Stimulated activated naive CD8-positive, alpha-beta T cell treated with anti-CD3 and anti-CD28 coated beads, Interleukin-15, Interleukin-2, amounts not matched to agents 100 ng/mL and 50 ng/mL, for 24 hours (primary cell): ENCODE data around the gene HMGXB4.

Experiments
- H3K27ac Mint-ChIP-seq: one replicate; pipeline ENCODE4 v1.8.0; 2021; ENCODE audit warnings: mild to moderate bottlenecking, mixed read lengths
- H3K27me3 Mint-ChIP-seq: one replicate; pipeline ENCODE4 v1.8.0; 2021; ENCODE audit warnings: mixed read lengths
- H3K36me3 Mint-ChIP-seq: one replicate; pipeline ENCODE4 v1.8.0; 2021; ENCODE audit warnings: low read depth, mixed read lengths
- H3K4me1 Mint-ChIP-seq: one replicate; pipeline ENCODE4 v1.8.0; 2021; ENCODE audit warnings: low read depth, mixed read lengths
- H3K4me3 Mint-ChIP-seq: one replicate; pipeline ENCODE4 v1.8.0; 2021; ENCODE audit warnings: mild to moderate bottlenecking, mixed read lengths
- H3K9me3 Mint-ChIP-seq: one replicate; pipeline ENCODE4 v1.8.0; 2021; ENCODE audit warnings: mixed read lengths

Gene HMGXB4

GRCh38 chr22:35341090-35341874 is 84.0 kb downstream of the HMGXB4 start:
- Mint-ChIP-seq H3K4me1 (no peaks in the 10 kb centered on the region), H3K36me3 (peaks cover 7% of the 10 kb centered on the region), H3K4me3 (no peak overlapping the region), H3K27ac (no peak overlapping the region), H3K9me3 (no peaks in the 10 kb centered on the region), H3K27me3 (no peaks in the 10 kb centered on the region)

GRCh38 chr22:35342390-35342789 is 85.1 kb downstream of the HMGXB4 start:
- Mint-ChIP-seq H3K9me3 (no peaks in the 10 kb centered on the region), H3K4me1 (no peaks in the 10 kb centered on the region), H3K27ac (no peak overlapping the region), H3K27me3 (no peaks in the 10 kb centered on the region), H3K4me3 (no peak overlapping the region), H3K36me3 (peaks cover 7% of the 10 kb centered on the region)

GRCh38 chr22:35343664-35344550 is 86.6 kb downstream of the HMGXB4 start:
- H3K36me3 Mint-ChIP-seq: peaks cover 7% of the 10 kb centered on the region
- no peak overlapping the region for H3K27ac Mint-ChIP-seq
- no peaks in the 10 kb centered on the region for H3K4me1 Mint-ChIP-seq
- no peak overlapping the region for H3K4me3 Mint-ChIP-seq
- no peaks in the 10 kb centered on the region for H3K9me3 Mint-ChIP-seq
- H3K27me3 Mint-ChIP-seq: no peaks in the 10 kb centered on the region

GRCh38 chr22:35344956-35345690 is 87.8 kb downstream of the HMGXB4 start:
- Mint-ChIP-seq H3K27me3 (no peaks in the 10 kb centered on the region), H3K9me3 (no peaks in the 10 kb centered on the region), H3K27ac (no peak overlapping the region), H3K4me1 (peaks cover under 1% of the 10 kb centered on the region), H3K4me3 (no peak overlapping the region), H3K36me3 (peaks cover 2% of the 10 kb centered on the region)
